HS-27A (cell line): ENCODE measurements around the gene SELENOF.

Source experiments
- DNase-seq: peaks from one replicate; pipeline ENCODE4 v3.0.0-alpha.2; 2012; ENCODE audit warnings: low read depth, missing footprints

The SELENOF gene

DNA sequence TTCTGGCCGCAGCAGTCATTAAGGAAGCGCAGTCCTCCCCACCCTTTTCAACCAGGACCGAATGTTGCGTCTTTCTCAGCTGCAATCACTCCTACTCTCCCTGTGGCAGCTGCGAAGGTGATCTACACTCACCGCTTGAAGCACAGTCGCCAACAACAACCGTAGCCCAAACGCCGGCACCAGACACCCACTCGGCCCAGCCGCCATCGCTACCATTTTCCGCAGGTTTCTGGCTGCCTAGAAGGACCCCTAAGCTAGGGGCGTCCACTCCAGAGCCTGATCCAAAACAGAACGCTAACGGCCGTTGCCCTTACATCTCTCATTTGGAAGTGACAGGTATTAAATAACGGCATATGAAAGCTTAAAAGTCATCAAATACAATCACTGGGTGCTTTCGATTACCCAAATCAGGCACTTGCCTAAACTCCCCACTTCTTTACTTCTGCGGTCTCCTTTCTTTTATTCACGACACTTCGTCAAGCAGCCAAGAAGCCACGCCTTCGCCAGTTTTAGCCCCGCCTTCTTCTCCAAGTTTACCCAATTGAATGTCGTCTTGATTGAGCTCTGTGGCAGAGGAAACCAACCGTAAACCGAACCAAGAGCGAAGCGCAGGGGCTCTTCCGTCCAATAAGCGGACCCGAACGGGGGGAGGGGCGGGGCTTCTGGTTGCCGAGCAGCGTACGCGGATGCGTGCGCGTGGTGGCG, at the start of gene SELENOF:
TSS of gene SELENOF (minus strand) at position 231 of the 705 bp plus-strand sequence. CDS start at position 216, 15 bp downstream.
- DNase-seq: peak; percentile 100

- no peak for DNase-seq
Observed at GRCh38 chr1:86960548-86960947, 46.6 kb upstream of the SELENOF start.

GRCh38 chr1:86957221-86957620, 43.3 kb upstream of the SELENOF start:
- DNase-seq: no peak

GRCh38 chr1:86956221-86956620, 42.3 kb upstream of the SELENOF start:
- no peak for DNase-seq

DNA sequence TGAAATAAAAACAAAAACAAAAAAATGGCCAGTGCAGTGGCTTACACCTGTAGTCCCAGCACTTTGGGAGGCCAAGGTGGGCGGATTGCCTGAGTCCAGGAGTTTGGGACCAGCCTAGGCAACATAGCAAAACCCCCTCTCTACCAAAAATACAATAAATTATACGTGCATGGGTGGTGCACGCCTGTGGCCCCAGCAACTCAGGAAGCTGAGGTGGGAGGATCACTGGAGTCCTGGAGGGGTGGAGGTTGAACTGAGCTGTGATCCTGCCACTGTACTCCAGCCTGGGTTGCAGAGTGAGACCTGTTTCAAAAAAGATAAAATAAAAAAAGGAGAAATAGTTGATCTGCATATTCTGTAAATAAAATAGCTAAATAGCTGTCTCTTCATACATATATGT, 41.8 kb upstream of the SELENOF start:
- DNase-seq: no peak

DNA sequence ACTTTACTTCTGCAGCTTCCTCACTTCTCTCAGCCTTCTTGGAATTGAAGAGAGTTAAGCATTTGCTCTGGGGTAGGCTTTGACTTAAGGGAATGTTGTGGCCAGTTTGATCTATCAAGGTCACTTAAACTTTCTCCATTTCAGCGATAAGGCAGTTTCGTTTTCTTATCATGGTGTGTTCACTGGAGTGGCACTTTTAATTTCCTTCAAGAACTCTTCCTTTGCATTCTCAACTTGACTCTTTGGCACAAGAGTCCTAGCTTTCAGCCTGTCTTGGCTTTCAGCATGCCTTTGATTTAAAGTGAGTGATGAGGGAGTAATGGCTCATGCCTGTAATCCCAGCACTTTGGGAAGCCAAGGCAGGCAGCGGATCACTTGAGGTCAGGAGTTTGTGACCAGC, 39.2 kb upstream of the SELENOF start:
- DNase-seq: no peak

DNA sequence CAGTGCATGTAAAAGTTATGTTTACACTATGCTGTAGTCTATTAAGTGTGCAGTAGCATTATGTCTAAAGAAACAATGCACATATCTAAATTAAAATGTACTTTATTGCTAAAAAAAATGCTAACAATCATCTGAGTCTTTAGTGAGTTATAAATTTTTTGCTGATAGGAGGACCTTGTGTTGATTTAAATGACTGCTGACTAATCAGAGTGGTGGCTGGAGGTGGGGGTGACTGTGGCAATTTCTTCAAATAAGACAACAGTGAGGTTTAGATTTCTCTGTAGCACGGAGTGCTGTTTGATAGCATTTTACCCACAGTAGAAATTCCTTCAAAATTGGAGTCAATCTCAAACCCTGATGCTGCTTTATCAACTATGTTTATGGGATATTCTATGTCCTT, 37.5 kb upstream of the SELENOF start:
- no peak for DNase-seq

DNA sequence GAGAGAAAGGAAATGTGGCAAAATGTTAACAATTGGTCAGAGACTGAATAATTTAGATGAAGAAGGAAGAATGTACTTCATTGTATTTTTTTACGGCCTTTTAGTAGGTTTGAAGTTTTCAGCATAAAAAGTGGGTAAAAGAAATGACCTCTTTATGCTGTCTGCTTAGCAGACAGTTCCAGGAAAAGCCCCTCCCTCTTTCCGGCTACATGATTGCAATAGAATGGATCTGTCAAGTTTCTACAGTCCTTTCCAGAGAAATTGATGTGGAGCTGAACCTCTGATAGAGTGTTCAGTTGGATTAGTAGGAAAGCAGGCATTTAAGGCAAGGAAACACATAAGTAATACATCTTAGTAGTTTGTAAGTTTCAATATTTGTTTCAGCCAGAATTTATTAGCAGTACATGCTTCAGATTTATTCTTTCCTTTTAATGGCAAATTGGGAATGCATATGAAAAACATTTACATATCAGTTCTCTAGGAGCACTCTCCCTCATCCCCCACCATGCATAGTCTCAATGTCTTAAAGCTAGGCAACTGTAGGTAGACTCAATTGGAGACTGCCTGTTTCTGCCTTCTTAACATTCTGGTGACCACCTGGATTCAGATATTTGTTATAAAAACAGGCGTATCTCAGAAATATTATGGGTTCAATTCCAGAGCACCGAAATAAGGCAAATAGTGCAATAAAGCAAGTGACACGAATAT, 36.9 kb upstream of the SELENOF start:
- DNase-seq: no peak

DNA sequence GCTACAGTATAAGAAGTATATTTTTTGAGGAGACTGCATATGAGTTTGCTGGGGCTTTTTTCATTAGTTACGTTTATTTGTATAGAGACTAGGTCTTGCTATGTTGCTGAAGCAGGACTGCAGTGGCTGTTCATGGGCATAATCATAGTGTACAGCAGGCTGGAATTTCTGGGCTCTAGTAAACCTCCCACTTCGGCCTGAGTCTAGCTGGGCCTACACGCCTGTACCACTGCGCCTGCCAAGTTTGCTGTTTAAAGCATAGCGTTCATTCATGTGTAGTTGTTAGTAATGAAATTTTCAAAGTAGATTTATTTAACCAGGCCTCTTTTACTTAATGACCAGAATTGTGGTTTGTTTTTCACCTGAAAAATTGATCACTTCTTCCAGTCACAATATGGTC, 34.3 kb upstream of the SELENOF start:
- no peak for DNase-seq

DNA sequence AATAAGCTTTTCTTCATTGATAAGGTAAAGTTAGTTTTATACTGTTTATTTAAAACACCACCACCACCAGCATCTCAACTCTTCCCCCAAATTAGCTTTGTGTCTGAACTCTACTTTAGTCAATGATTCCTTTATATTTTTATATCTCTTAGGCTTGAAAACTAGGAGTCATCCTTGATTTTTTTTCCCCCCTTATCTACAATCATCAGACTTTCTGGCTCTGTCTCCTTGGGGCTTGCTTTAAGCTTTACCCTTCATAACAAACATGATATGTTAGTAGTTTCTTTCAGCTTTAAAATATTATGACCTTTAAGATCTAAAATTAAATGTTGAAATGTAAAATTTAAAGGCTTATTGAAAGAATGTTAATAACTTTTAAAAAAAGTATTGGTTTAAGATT, 28.8 kb upstream of the SELENOF start:
- no peak for DNase-seq

DNA sequence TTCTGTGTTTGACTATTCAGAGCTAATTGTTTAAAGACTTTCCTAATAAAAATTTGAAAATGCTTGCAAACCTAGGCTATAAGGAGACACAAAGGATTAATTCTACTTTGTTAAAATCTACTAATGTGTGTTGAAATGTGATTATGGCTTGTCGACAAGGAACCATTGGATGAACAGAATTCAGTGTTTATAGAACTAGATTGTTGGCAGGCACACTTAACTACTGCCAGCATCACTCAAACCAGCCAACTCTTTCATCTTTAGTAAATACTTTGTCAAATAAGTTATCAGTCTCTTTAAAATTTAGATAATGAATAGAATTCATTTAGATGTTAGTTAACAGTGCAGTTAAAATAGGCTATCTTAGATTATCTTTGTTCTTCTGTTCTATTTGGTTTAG, 28.1 kb upstream of the SELENOF start:
- no peak for DNase-seq

- no peak for DNase-seq
Observed at GRCh38 chr1:86940599-86940998, 26.7 kb upstream of the SELENOF start.

GRCh38 chr1:86939406-86939805, 25.5 kb upstream of the SELENOF start:
- no peak for DNase-seq

DNA sequence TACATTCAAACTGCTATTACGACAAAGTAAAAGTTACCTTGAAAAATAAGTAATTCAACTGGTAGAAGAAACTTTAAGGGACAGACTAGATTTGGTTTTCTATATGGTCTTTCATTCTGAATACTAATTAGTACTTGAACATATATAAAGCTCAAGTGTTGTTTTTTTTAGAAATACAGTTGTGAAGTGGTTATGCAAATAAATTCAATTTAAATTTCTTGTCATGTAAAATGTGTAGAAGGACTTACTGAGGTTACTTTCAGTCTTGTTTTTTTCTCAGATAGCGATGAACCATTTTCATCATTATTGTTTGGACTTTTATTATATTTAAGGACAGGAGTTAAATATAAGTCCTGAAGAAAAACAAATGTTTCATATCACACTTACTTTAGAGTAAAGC, 24.9 kb upstream of the SELENOF start:
- no peak for DNase-seq

GRCh38 chr1:86938450-86938849, 24.5 kb upstream of the SELENOF start:
- DNase-seq: no peak

GRCh38 chr1:86933562-86934377, 19.8 kb upstream of the SELENOF start:
- no peak for DNase-seq

DNA sequence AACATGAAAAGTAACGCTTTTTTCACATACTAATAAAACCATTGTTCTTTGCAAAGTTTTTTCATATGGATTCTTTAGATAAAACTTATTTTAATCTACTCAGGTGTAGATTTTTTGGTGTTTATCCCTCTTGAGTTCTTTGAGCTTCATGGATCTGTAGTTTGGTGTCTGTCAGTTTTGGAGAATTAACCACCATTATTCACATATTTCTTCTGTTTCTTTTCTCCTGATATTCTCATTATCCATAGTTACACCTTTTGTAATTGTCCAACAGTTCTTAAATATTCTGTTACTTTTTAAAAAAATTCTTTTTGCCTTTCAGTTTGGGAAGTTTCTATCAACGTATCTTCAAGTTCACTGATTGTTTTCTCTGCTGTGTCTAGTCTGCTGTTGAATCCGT, 19.1 kb upstream of the SELENOF start:
- no peak for DNase-seq

- no peak for DNase-seq
Observed at GRCh38 chr1:86928819-86929218, 14.9 kb upstream of the SELENOF start.

DNA sequence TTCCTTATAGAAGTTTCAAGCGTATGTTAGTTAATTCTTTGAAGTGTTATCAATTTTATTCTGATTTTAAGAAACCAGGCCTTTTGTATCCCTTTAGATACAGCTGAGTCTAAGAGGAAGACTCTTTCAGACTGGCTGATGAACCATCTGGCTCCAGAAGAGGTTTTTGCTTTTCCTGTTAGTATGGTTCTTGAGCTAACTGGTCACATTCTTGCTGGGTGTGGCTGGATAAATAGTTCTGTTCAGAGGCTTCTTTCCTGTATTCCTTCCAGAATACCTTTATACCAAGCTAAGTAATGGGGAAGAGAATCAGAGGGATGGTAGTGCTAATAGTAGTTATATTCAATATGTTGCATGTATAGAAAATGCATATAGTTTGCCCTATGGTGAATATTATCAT, 13.0 kb upstream of the SELENOF start:
- no peak for DNase-seq

GRCh38 chr1:86925742-86926141, 11.8 kb upstream of the SELENOF start:
- DNase-seq: no peak

GRCh38 chr1:86924324-86924960, 10.5 kb upstream of the SELENOF start:
- no peak for DNase-seq

DNA sequence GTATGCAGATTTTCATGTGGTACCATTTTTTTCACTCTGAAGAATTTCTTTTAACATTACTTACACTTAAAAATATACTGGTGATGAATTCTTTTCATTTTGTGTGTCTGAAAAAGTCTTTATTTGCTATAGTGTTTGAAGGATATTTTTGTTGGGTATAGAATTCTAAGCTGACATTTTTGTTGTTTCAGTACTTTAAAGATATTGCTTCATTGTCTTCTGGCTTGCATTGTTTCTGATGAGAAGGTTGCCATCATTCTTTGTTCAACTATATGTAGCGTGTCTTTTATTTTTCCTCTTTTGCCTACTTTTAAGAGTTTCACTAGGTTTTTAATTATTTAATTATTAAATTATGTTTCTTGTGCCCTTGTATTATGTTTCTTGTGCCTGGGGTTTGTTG, 8.5 kb upstream of the SELENOF start:
- no peak for DNase-seq
